ENCODE measurements around the gene DNAH8. TPM values are rescaled to one million over a fixed set of nuclear protein-coding genes. Genes with fewer than 3 reads are reported as not detected.
"Not testable (repeated sequence)": the region's sequence is repeated elsewhere in the genome, so short reads cannot be mapped to it uniquely, and the experiment has no call there.

The DNAH8 gene
- total and polyA plus RNA-seq, 2 donors from 2014 or later, result 0.50 TPM; not detected in 1

GRCh38 chr6:38873001-38873400 lies 157.9 kb downstream of the DNAH8 start:
- no peaks in the 10 kb centered on the region for H3K36me3 ChIP-seq (ENCODE audit: control insufficient read depth in 2 of 3, insufficient read depth in 3 of 3, low read length in 3 of 3)
- H3K9ac ChIP-seq (ENCODE audit: low read length in 3 of 3), result no peak overlapping the region
- H3K4me1 ChIP-seq (ENCODE audit: control insufficient read depth in 2 of 3, insufficient read depth in 2 of 3, low read depth in 1 of 3, low read length in 3 of 3), result no peaks in the 10 kb centered on the region
- no peak overlapping the region for H3K27ac ChIP-seq (ENCODE audit: low read depth in 2 of 2, low read length in 2 of 2)
- no peaks in the 10 kb centered on the region for H3K9me3 ChIP-seq (ENCODE audit: control insufficient read depth in 2 of 3, insufficient read depth in 1 of 3, low read length in 3 of 3)
- H3K27me3 ChIP-seq (ENCODE audit: control insufficient read depth, insufficient read depth, low read length), result no peaks in the 10 kb centered on the region
- DNase-seq (no peak), FAIRE-seq (no peak)
- no peak overlapping the region for H3K4me3 ChIP-seq (ENCODE audit: low read length in 3 of 3)
- no peak for TF ChIP-seq CTCF (IDR thresholded peaks at IDR 0.05; ENCODE audit: borderline replicate concordance, extremely low read depth, insufficient read depth)
- intact Hi-C loops (cut with DNase I), result loop anchor here (10.0 kb wide), 1 partner anchor 432 kb away; no protein-coding TSS in a partner anchor

GRCh38 chr6:38873816-38874215 lies 158.7 kb downstream of the DNAH8 start:
- not testable (repeated sequence) for H3K9me3 ChIP-seq (ENCODE audit: control insufficient read depth in 2 of 3, insufficient read depth in 1 of 3, low read length in 3 of 3); H3K4me1 ChIP-seq (ENCODE audit: control insufficient read depth in 2 of 3, insufficient read depth in 2 of 3, low read depth in 1 of 3, low read length in 3 of 3); FAIRE-seq; H3K36me3 ChIP-seq (ENCODE audit: control insufficient read depth in 2 of 3, insufficient read depth in 3 of 3, low read length in 3 of 3); H3K27me3 ChIP-seq (ENCODE audit: control insufficient read depth, insufficient read depth, low read length); H3K4me3 ChIP-seq (ENCODE audit: low read length in 3 of 3); H3K9ac ChIP-seq (ENCODE audit: low read length in 3 of 3); H3K27ac ChIP-seq (ENCODE audit: low read depth in 2 of 2, low read length in 2 of 2); DNase-seq
- intact Hi-C loops (cut with DNase I), result loop anchor here (10.0 kb wide), 1 partner anchor 431 kb away; no protein-coding TSS in a partner anchor

- Histone ChIP-seq H3K36me3 (ENCODE audit: control insufficient read depth in 2 of 3, insufficient read depth in 3 of 3, low read length in 3 of 3) (no peaks in the 10 kb centered on the region), H3K9me3 (ENCODE audit: control insufficient read depth in 2 of 3, insufficient read depth in 1 of 3, low read length in 3 of 3) (peaks cover 0 to 4% (median 0%) of the 10 kb centered on the region in 3 donors), H3K4me1 (ENCODE audit: control insufficient read depth in 2 of 3, insufficient read depth in 2 of 3, low read depth in 1 of 3, low read length in 3 of 3) (no peaks in the 10 kb centered on the region), H3K9ac (ENCODE audit: low read length in 3 of 3) (no peak overlapping the region), H3K27me3 (ENCODE audit: control insufficient read depth, insufficient read depth, low read length) (no peaks in the 10 kb centered on the region), H3K27ac (ENCODE audit: low read depth in 2 of 2, low read length in 2 of 2) (no peak overlapping the region), H3K4me3 (ENCODE audit: low read length in 3 of 3) (no peak overlapping the region)
- intact Hi-C loops (cut with DNase I), result loop anchor here (10.0 kb wide), 1 partner anchor 428 kb away; no protein-coding TSS in a partner anchor
- TF ChIP-seq CTCF (IDR thresholded peaks at IDR 0.05; ENCODE audit: borderline replicate concordance, extremely low read depth, insufficient read depth), result no peak
- no peak for DNase-seq
- no peak for FAIRE-seq
Observed at GRCh38 chr6:38876475-38876874, 161.4 kb downstream of the DNAH8 start.

- Histone ChIP-seq H3K9ac (ENCODE audit: low read length in 3 of 3) (no peak overlapping the region), H3K27ac (ENCODE audit: low read depth in 2 of 2, low read length in 2 of 2) (no peak overlapping the region), H3K36me3 (ENCODE audit: control insufficient read depth in 2 of 3, insufficient read depth in 3 of 3, low read length in 3 of 3) (no peaks in the 10 kb centered on the region), H3K27me3 (ENCODE audit: control insufficient read depth, insufficient read depth, low read length) (no peaks in the 10 kb centered on the region), H3K4me1 (ENCODE audit: control insufficient read depth in 2 of 3, insufficient read depth in 2 of 3, low read depth in 1 of 3, low read length in 3 of 3) (no peaks in the 10 kb centered on the region), H3K4me3 (ENCODE audit: low read length in 3 of 3) (no peak overlapping the region), H3K9me3 (ENCODE audit: control insufficient read depth in 2 of 3, insufficient read depth in 1 of 3, low read length in 3 of 3) (peaks cover 0 to 4% (median 0%) of the 10 kb centered on the region in 3 donors)
- no peak for FAIRE-seq
- intact Hi-C loops (cut with DNase I), result loop anchor here (10.0 kb wide), 1 partner anchor 427 kb away; no protein-coding TSS in a partner anchor
- no peak for DNase-seq
- no peak for TF ChIP-seq CTCF (IDR thresholded peaks at IDR 0.05; ENCODE audit: borderline replicate concordance, extremely low read depth, insufficient read depth)
Observed at GRCh38 chr6:38877721-38878120, 162.6 kb downstream of the DNAH8 start.

Data from kidney (tissue), 14 donors.